ENCODE results near the gene RNF26.

The RNF26 gene

DNA sequence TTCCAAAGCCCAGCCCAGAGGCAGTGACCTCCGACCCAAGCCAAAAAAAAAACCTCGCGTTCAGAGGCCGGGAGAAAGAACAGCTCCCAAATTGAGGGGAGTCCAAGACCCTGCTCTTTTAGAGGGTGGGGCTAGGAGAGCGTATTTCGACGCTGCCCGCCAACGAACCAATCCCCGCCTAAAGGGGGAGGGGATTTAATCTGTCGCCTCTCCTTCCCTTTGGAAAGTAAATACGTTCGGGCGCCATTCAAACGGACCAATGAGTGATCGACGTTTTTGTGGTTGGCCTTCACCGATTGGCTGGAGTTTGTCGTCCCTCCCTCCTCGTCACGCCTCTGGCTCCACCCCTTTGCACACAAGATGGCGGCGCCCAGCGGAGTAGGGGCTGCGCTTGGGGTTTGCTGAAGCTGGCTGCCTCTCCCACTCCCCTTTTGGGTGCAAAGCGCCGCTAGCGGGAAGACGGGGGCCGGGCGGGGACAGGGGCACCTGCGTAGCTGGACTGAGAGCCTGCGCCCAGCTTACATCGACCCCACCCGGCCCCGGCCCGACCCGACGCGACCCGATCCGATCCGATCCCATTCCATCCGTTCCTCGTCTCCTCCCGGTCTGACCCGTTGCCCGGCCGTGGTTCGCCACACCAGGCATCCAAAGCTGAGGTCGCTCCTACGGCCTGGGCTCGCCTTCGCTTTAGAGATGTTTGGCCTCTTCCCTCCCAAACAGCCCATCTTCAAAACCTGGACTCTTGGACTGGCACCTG is at the start of gene RNF26:
RNF26 (plus strand) TSS at position 354 of the 757 bp plus-strand sequence. CDS start 596 bp downstream, outside the sequence.
- peak; percentile 94 for DNase-seq

- DNase-seq, result no peak
These were observed 48.9 kb upstream of the RNF26 start for GRCh38 chr11:119285431-119285830.

DNA sequence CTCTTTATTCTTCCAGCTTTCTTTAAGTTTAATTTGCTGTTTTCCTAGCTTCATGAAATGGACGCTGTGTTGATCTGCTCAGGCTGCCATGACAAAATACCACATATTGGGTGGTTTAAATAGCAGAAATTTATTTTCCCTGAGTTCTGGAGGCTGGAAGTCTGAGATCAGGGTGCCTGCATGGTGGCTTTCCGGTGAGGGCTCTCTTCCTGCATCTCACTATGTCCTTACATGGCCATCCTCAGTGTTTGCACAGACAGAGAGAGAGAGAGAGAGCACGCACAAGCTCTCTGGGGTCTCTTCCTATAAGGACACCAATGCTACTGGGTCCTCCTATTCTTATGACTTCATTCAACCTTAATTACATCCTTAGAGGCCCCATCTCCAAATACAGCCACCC is 46.1 kb upstream of the RNF26 start:
- no peak for DNase-seq

DNA sequence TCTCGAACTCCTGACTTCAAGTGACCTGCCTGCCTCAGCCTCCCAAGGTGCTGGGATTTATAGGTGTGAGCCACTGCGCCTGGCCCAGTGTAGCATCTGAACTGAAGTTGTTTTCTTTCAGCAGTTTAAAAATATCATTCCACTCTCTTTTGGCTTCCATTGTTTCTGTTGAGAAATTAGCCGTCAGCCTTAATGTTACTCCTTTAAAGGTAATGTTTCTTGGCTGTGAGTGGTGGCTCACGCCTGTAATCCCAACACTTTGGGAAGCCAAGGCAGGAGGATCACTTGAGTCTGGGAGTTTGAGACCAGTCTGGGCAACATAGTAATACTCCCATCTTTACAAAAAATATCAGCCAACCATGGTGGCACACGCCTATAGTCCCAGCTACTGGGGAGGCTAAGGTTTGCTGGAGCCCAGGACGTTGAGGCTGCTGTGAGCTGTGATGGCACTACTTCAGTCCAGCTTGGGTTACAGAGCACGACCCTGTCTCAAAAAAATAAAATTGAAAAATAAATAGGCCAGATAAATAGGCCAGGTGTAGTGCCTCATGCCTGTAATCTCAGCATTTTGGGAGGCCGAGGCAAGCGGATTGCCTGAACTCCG is 43.3 kb upstream of the RNF26 start:
- no peak for DNase-seq

GRCh38 chr11:119293461-119293860 is 40.9 kb upstream of the RNF26 start:
- no peak for DNase-seq

GRCh38 chr11:119295178-119295577 is 39.1 kb upstream of the RNF26 start:
- no peak for DNase-seq

GRCh38 chr11:119297938-119298337 is 36.4 kb upstream of the RNF26 start:
- DNase-seq, result no peak

DNA sequence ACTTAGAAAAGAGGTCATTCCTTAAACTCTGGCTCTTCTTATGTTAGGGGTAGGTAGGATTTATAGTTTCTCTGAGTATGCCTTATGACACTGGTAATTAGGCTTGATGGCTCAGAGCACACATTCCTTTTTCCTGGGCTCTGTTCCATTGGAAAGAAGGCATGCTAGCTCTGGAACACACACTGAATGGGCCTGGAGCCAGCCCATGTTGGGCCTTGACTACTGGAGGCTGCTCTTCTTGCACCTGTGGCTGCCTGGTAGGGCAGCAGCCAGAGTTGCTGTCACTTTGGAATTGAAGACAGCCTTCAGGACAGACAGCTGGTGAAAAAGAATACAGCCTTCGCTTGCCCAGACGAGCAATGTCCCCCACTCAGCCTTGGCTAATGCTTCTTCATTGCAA is 35.6 kb upstream of the RNF26 start:
- DNase-seq, result no peak

DNA sequence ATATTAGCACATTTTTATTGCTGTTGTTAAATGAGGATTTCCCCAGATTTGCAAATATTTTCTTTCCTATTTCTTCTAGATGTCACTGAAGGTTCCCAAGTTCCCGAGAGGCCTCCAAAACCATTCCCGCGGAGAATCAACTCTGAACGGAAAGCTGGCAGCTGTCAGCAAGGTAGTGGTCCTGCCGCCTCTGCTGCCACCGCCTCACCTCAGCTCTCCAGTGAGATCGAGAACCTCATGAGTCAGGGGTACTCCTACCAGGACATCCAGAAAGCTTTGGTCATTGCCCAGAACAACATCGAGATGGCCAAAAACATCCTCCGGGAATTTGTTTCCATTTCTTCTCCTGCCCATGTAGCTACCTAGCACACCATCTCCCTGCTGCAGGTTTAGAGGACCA is 34.9 kb upstream of the RNF26 start:
- DNase-seq, result no peak

- no peak for DNase-seq
These were observed 33.9 kb upstream of the RNF26 start for GRCh38 chr11:119300198-119300964.

GRCh38 chr11:119303227-119303718 is 31.1 kb upstream of the RNF26 start:
- no peak for DNase-seq

GRCh38 chr11:119305556-119306372 is 28.6 kb upstream of the RNF26 start:
- DNase-seq, result no peak

DNA sequence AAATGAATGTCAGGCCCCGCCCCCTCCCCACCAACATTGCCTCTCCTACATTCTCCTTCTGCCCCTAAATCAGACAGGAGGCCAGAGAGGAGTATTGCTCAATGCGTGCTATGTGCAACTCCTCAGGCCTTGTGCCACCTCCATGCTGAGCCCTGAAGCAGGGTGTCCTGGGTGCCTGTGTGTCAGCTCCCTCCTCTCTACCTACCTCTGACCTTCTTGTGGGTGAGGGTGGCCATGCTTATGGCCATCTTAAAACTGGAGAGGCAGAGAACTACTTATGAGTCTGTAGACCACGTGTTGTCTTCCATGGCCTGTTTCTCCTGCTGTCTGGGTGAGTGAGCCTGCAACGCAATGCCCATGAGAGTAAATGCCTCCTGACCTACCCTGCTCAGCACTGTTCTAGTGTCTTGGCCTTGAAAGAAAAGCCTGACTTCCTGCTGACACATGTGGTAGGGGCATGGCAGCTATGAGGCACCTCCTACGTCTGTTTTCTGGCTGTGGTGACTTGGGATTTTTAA is 27.9 kb upstream of the RNF26 start:
- no peak for DNase-seq

DNA sequence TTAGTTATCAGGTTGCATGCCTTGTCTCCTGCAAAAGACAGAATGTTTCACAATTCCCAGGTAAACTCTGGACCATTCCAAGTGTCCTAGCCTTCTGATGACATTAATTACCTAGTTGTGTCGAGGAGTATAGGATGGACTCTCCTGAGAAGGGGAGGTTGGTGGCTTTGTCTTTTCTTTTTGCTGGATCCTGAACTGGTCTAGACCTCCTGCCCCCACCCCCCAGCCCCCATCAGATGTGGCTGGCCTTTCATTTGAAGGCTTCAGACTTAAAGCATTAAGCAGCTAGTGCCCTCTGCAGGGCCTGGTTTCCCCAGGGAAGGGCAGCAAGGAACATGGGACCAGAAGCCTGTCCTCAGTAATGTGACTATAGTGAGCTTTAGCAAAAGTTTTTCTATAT is 27.1 kb upstream of the RNF26 start:
- DNase-seq, result no peak

DNA sequence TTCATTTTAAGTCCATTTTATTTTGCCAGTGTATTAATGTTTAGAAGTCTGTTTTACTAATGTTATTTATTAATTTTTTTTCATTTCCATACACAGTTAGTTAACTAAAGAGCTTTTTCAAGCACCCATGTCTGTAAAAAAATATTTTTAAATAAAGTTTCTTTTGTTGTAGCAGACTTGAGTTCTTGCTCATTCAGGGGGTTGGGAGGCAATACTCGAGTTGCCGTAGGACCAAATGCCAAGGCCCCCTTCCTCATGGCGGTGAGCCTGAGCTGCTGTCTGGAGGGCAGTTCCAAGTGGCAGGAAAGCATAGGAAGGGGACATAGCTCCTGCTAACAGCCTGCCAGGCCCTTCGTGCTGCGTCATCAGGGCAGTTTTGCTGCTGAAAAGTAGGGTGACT is 26.4 kb upstream of the RNF26 start:
- no peak for DNase-seq

DNA sequence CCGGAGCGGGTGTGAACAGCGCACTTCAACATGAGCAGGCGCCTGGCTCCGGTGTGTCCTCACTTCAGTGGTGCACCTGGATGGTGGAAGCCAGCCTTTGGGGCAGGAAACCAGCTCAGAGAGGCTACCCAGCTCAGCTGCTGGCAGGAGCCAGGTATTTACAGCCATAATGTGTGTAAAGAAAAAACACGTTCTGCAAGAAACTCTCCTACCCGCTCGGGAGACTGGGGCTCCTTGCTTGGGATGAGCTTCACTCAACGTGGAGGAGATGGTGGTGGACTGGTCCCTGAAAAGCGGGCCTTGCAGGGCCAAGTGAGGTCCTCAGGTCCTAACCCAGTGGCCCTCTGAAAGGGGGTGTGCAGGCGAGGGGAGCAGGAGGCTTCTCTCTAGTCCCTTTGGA is 24.9 kb upstream of the RNF26 start:
- DNase-seq, result no peak

DNA sequence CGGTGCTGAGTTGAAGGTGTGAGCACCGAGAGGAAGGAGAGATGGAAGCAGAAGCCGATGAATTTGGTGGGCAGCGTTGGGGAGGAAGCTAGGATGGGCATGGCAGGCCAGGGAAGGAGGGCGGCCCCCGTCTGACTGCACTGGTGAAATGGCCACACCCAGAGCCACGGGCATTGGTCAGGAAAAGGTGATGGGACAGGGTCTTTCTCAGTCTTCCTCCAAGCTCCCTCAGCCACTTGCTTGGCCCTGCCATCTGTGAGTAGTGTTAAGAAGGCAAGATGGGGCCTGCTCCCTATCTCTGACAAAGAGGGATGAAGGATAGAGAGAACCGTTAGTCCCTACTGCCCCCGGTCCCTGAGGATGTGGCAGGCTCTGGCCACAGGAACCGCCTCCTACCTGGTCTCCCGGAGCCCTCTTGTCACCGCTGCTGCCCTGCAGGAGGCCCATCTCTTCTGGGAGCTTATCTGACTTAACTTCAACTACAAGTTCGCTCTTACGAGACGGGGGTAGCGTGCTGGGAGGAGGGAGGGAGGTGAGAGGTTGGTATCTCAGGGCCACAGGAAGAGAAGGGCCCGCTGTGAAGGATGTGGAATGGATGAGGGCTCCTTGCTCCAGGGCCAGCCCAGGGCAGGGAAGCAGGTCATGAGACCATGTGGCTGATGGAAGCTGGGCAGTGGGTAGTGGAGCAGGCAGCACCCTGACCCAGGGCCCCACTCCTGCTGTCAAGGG is 24.2 kb upstream of the RNF26 start:
- DNase-seq, result no peak

DNA sequence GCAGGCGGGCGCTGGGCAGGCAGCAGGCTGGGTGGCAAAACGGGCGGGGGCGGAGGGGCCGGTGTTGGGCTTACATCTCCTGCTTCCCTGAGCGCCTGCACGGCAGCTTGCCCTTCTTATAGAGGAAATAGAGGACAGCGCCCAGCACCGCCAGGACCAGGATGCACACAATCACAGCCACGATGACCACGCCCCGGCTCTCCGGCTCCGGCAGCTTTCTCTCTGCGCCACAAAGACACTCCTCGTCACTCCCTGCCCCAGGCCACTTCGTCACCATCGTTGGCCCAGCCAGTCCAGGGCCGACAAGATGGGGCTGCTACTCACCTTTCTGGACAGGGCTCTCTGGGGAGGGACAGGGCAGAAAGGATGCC is 23.7 kb upstream of the RNF26 start:
- DNase-seq, result no peak

DNA sequence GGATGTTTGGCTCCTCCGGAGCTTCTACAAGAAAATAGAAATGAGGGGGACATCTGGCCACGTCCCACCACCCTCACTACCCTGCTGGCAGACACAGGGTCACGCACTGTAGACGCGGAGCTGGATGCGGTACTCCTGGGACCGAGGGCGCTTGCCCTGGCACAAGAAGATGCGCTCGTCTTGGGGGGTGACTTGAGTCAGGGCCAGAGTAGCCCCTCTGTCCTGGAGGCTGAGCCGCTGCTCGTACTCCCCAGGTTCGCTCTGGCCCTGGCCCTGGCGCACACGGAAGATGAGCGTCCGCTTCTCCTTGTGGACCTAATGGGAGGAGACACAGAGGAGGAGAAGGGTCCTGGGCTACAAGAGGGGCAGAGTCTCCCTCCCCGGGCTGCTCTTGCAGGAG is 19.6 kb upstream of the RNF26 start:
- no peak for DNase-seq

DNA sequence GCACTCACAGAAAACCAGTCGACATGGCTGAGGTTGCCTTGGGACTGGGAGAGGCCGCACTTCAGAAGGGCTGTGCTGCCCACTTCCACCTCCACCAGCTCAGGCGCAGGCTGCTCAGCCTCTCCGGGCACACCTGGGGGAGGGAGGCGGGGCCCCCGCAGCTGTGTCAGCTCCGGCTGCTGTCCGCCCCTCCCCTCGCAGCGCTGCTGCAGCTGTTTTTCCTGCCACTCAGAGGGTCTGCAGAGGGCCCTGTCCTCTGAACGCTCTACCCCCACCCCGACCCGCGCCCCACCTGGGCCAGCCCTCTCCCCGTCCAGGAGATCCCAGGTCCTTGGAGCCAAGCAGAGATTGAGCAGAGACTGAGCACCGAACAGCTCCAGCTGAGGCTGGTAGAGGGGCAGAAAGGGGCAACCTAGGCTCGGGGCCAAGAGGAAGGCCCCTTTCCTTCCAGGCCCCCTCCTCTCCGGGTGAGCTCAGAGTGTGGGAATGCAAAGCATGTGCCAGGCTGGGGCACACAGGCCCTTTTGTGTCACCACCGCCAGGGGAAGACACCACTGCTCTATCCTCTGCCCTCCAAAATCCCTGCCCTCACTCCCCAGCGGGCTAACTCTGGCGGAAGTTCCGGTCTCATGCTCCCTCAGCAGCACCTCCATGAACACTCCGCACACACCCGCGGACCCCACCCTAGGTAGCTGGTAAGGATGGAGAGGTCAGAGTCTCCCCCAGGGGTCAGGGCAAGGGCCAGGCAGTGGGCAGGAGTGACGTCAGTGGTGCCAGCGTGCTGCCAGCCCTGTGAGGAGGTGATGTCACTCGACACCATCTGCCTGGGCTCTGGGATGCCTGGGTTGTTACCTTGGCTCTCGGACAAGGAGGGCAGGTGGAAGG is 19.0 kb upstream of the RNF26 start:
- DNase-seq, result peak; percentile 37

All from NCI-H1417 treated with DMSO at 0.1 percent for 48 hours (cell line).